Measurements from ENCODE around the gene MYH14.
A peak's percentile ranks its signal among the peaks of the same experiment; 100 is the strongest.

- TF ChIP-seq POLR2A (IDR thresholded peaks at IDR 0.05; ENCODE audit: extremely low read depth, insufficient read length) (no peak), CTCF (IDR thresholded peaks at IDR 0.05; ENCODE audit: low read depth, low read length) (peak; percentile 29), MYC (IDR thresholded peaks at IDR 0.05; ENCODE audit: low read depth, low read length) (no peak), MAX (IDR thresholded peaks at IDR 0.05; ENCODE audit: low read depth, low read length) (no peak)
These were observed 47.8 kb upstream of the MYH14 start for GRCh38 chr19:50155520-50156109.
